ENCODE data around the gene SPNS3. TPM values are rescaled to one million over a fixed set of nuclear protein-coding genes. Genes with fewer than 3 reads are reported as not detected.

SPNS3 gene
- total RNA-seq, 2 experiments from 2014 or later, result 51.2 to 54.6 TPM

- Histone ChIP-seq H3K36me3 (ENCODE audit: insufficient read depth, low read length) (no peaks in the 10 kb centered on the region), H3K4me1 (ENCODE audit: insufficient read depth, low read length, poor library complexity, severe bottlenecking) (no peaks in the 10 kb centered on the region), H3K9me3 (ENCODE audit: low read length) (no peaks in the 10 kb centered on the region), H3K4me3 (ENCODE audit: low read depth, low read length, poor library complexity, severe bottlenecking) (no peak overlapping the region), H4K20me1 (ENCODE audit: insufficient read depth, low read length) (no peaks in the 10 kb centered on the region), H2AFZ (ENCODE audit: low read length) (no peak overlapping the region), H3K27ac (ENCODE audit: low read depth, low read length, poor library complexity, severe bottlenecking) (no peak overlapping the region), H3K9me2 (ENCODE audit: insufficient read depth, low read length) (no peaks in the 10 kb centered on the region), H3K4me2 (ENCODE audit: low read length) (no peak overlapping the region), H3K79me2 (ENCODE audit: insufficient read depth, low read depth, low read length) (no peaks in the 10 kb centered on the region)
- BruUV-seq (replicated peaks), result no TSS peak
- intact Hi-C loops (cut with micrococcal nuclease; ENCODE audit: unreplicated experiment), result no loop called here
- TF ChIP-seq EZH2phosphoT487 (IDR thresholded peaks at IDR 0.05; ENCODE audit: borderline replicate concordance, low read depth, low read length), result no peak
- no peak for TF ChIP-seq CTCF (conservative IDR thresholded peaks at IDR 0.05; ENCODE audit: low read length)
- DNase-seq (ENCODE audit: low spot score), result no peak
- ChIA-PET POLR2A (no interaction called here), CTCF (ENCODE audit: unreplicated experiment) (no interaction called here)
Observed at GRCh38 chr17:4475001-4475400, 41.3 kb downstream of the SPNS3 start.

DNA sequence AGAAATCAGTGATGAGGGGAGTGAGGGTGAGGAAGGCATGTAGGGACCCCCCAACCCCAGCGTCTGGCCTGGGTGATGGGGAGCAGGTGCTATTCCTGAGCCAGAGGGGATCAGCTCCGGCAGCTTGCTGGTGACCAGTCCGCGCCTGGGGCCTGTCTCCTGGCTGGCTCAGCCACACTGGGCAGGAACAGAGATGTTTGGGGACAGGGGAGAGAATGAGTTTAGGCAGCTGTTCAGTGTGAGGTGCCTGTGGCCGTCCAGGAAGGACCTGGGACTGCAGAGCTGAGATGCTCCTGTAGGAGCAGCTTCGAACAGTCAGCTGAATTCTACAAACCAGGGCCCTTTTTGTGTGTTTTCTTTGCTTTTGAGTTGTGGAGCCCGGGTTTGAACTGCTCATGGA is 41.7 kb downstream of the SPNS3 start:
- TF ChIP-seq CTCF (conservative IDR thresholded peaks at IDR 0.05; ENCODE audit: low read length), result no peak
- no peak for TF ChIP-seq EZH2phosphoT487 (IDR thresholded peaks at IDR 0.05; ENCODE audit: borderline replicate concordance, low read depth, low read length)
- Histone ChIP-seq H3K9me3 (ENCODE audit: low read length) (no peaks in the 10 kb centered on the region), H3K79me2 (ENCODE audit: insufficient read depth, low read depth, low read length) (no peaks in the 10 kb centered on the region), H3K27ac (ENCODE audit: low read depth, low read length, poor library complexity, severe bottlenecking) (no peak overlapping the region), H3K4me2 (ENCODE audit: low read length) (no peak overlapping the region), H3K36me3 (ENCODE audit: insufficient read depth, low read length) (no peaks in the 10 kb centered on the region), H3K4me1 (ENCODE audit: insufficient read depth, low read length, poor library complexity, severe bottlenecking) (peaks cover 2% of the 10 kb centered on the region), H3K9me2 (ENCODE audit: insufficient read depth, low read length) (no peaks in the 10 kb centered on the region), H4K20me1 (ENCODE audit: insufficient read depth, low read length) (no peaks in the 10 kb centered on the region), H2AFZ (ENCODE audit: low read length) (no peak overlapping the region), H3K4me3 (ENCODE audit: low read depth, low read length, poor library complexity, severe bottlenecking) (no peak overlapping the region)
- intact Hi-C loops (cut with micrococcal nuclease; ENCODE audit: unreplicated experiment), result no loop called here
- no TSS peak for BruUV-seq (replicated peaks)
- no peak for DNase-seq (ENCODE audit: low spot score)
- CTCF ChIA-PET (ENCODE audit: unreplicated experiment), result no interaction called here
- POLR2A ChIA-PET, result no interaction called here

GRCh38 chr17:4476017-4476416 is 42.3 kb downstream of the SPNS3 start:
- Histone ChIP-seq H3K9me3 (ENCODE audit: low read length) (no peaks in the 10 kb centered on the region), H3K36me3 (ENCODE audit: insufficient read depth, low read length) (no peaks in the 10 kb centered on the region), H3K27ac (ENCODE audit: low read depth, low read length, poor library complexity, severe bottlenecking) (no peak overlapping the region), H3K4me1 (ENCODE audit: insufficient read depth, low read length, poor library complexity, severe bottlenecking) (peaks cover 8% of the 10 kb centered on the region), H3K4me2 (ENCODE audit: low read length) (no peak overlapping the region), H3K4me3 (ENCODE audit: low read depth, low read length, poor library complexity, severe bottlenecking) (no peak overlapping the region), H3K9me2 (ENCODE audit: insufficient read depth, low read length) (no peaks in the 10 kb centered on the region), H2AFZ (ENCODE audit: low read length) (no peak overlapping the region), H4K20me1 (ENCODE audit: insufficient read depth, low read length) (no peaks in the 10 kb centered on the region), H3K79me2 (ENCODE audit: insufficient read depth, low read depth, low read length) (no peaks in the 10 kb centered on the region)
- no peak for TF ChIP-seq EZH2phosphoT487 (IDR thresholded peaks at IDR 0.05; ENCODE audit: borderline replicate concordance, low read depth, low read length)
- TF ChIP-seq CTCF (conservative IDR thresholded peaks at IDR 0.05; ENCODE audit: low read length), result no peak
- ChIA-PET CTCF (ENCODE audit: unreplicated experiment) (no interaction called here), POLR2A (no interaction called here)
- DNase-seq (ENCODE audit: low spot score), result no peak
- no TSS peak for BruUV-seq (replicated peaks)
- intact Hi-C loops (cut with micrococcal nuclease; ENCODE audit: unreplicated experiment), result no loop called here

Data from OCI-LY7 (cell line).